ENCODE measurements around the gene COX6B2. TPM values are rescaled to one million over a fixed set of nuclear protein-coding genes. Genes with fewer than 3 reads are reported as not detected.

The COX6B2 gene
- total and polyA plus RNA-seq, 2 of the 8 experiments (the other 6 are each of a cell fraction or from before 2014, with no cell fraction given), result 4.9 to 6.4 TPM

- Histone ChIP-seq H3K23me2 (ENCODE audit: low read depth, low read length) (no peaks in the 10 kb centered on the region), H3K9me3 (ENCODE audit: insufficient read depth in 2 of 2, low read depth in 1 of 2, low read length in 1 of 2) (no peaks in the 10 kb centered on the region), H4K20me1 (replicated peaks in 1 of 2; ENCODE audit: control insufficient read depth in 1 of 2, insufficient read depth in 2 of 2, low read length in 2 of 2) (no peaks in the 10 kb centered on the region), H4K8ac (ENCODE audit: extremely low read depth, insufficient read depth, low read length) (no peak overlapping the region), H3K36me3 (ENCODE audit: control insufficient read depth in 2 of 4, insufficient read depth in 4 of 4, low read length in 3 of 4) (peaks cover 5 to 11% (median 7%) of the 10 kb centered on the region in 4 experiments), H3K56ac (replicated peaks; ENCODE audit: insufficient read length, low read depth, low read length) (no peak overlapping the region), H2BK12ac (ENCODE audit: low read depth, low read length) (no peak overlapping the region), H2BK5ac (ENCODE audit: low read depth, low read length) (no peak overlapping the region), H3K14ac (ENCODE audit: insufficient read length) (no peak overlapping the region), H2AFZ (ENCODE audit: low read length) (no peak overlapping the region), H3K79me1 (ENCODE audit: low read depth, low read length) (no peaks in the 10 kb centered on the region), H3K79me2 (ENCODE audit: control insufficient read depth in 1 of 2, insufficient read depth in 2 of 2, low read length in 2 of 2) (no peaks in the 10 kb centered on the region), H3K27ac (ENCODE audit: low read depth, low read length) (no peak overlapping the region), H3K4me2 (ENCODE audit: insufficient read depth in 1 of 2, low read depth in 2 of 2, low read length in 2 of 2) (no peak overlapping the region), H3K4me1 (replicated peaks in 1 of 4; ENCODE audit: control insufficient read depth in 3 of 4, insufficient read depth in 4 of 4, low read length in 3 of 4) (no peaks in the 10 kb centered on the region), H2BK120ac (replicated peaks; ENCODE audit: low read depth, low read length) (no peak overlapping the region), H3K4ac (replicated peaks; ENCODE audit: insufficient read length, low read depth, low read length) (no peak overlapping the region), H4K91ac (replicated peaks; ENCODE audit: insufficient read length, low read length) (no peak overlapping the region), H2BK20ac (ENCODE audit: low read length) (no peak overlapping the region), H3K27me3 (replicated peaks in 1 of 4; ENCODE audit: control insufficient read depth in 3 of 4, extremely low read depth in 1 of 4, insufficient read depth in 3 of 4, low read length in 3 of 4) (no peaks in the 10 kb centered on the region), H3K23ac (ENCODE audit: insufficient read length) (no peak overlapping the region), H2AK5ac (ENCODE audit: low read depth, low read length) (no peak overlapping the region), H4K5ac (ENCODE audit: insufficient read length, low read depth, low read length) (no peak overlapping the region), H3K18ac (ENCODE audit: extremely low read depth, low read length) (no peak overlapping the region), H2BK15ac (ENCODE audit: low read length) (no peak overlapping the region), H3K9ac (replicated peaks in 1 of 4; ENCODE audit: extremely low read depth in 1 of 4, low read depth in 3 of 4, low read length in 3 of 4) (no peak overlapping the region), H3K4me3 (ENCODE audit: extremely low read depth in 1 of 4, insufficient read depth in 2 of 4, low read depth in 3 of 4, low read length in 4 of 4) (no peak overlapping the region)
- 80% methylated on average over 8 of the region's 8 CpGs; no CpG with 5 or more reads in 1 of the 2 experiments for WGBS, 2 experiments (ENCODE audit: extremely low coverage in 1 of 2, insufficient coverage in 1 of 2, insufficient read length in 1 of 2, insufficient replicate concordance in 2 of 2, low coverage in 1 of 2, low lambda C conversion rate in 2 of 2, missing lambda C conversion rate in 1 of 2)
- no peak for FAIRE-seq
- POLR2A ChIA-PET (ENCODE audit: partially characterized antibody), result interaction anchor here (1.0 to 3.1 kb wide), 10 partner anchors 7 to 86 kb away, joined by 3 to 23 read pairs (median 4); partner anchors contain the start of genes KMT5C and RPL28
- no peak for DNase-seq (ENCODE audit: low read depth in 1 of 2, low spot score in 2 of 2)
- TF ChIP-seq POLR2A (IDR thresholded peaks at IDR 0.05; ENCODE audit: control extremely low read depth in 1 of 2, low read depth in 2 of 2, low read length in 2 of 2) (0 out of 3 replicates have a peak, but pooled peaks of 1 of the 2 experiments have one; percentile 29), PHF8 (conservative IDR thresholded peaks at IDR 0.05; ENCODE audit: low read depth, low read length) (no peak)
- CTCF ChIA-PET (ENCODE audit: partially characterized antibody), result interaction anchor here (1.6 to 5.1 kb wide), 4 partner anchors 12 to 103 kb away, joined by 4 to 33 read pairs (median 9); no protein-coding TSS in a partner anchor
Observed at GRCh38 chr19:55314396-55314795, 40.1 kb downstream of the COX6B2 start.

All from H1 (cell line).